Breast epithelium (tissue), 4 donors: ENCODE data around the gene LYAR. TPM values are rescaled to one million over a fixed set of nuclear protein-coding genes. Genes with fewer than 3 reads are reported as not detected.
A peak's percentile ranks its signal among the peaks of the same experiment; 100 is the strongest.

Experiments
- DNase-seq, 2 donors: peaks; one replicate each; pipeline ENCODE4 v3.0.0-alpha.2; 2019; ENCODE audit warnings: low spot score in 2 of 2
- H3K27ac ChIP-seq, 2 donors: fragments of 200-600 bp; sonication (generic) in 1 of 2; one replicate each; pipeline ENCODE4 v1.5.1; 2016 to 2019; ENCODE audit warnings: mild to moderate bottlenecking in 1 of 2
- H3K27me3 ChIP-seq, 2 donors: fragments of 200-600 bp; sonication (generic) in 1 of 2; one replicate each; pipeline versions ENCODE4 v1.5.1 to v1.6.0; 2017 to 2019; ENCODE audit warnings: control low read depth in 1 of 2, mild to moderate bottlenecking in 1 of 2
- H3K36me3 ChIP-seq: fragments of 200-600 bp; one replicate; pipeline ENCODE4 v1.5.1; 2019
- H3K4me1 ChIP-seq, 2 donors: fragments of 200-600 bp; sonication (generic); one replicate each; pipeline ENCODE4 v1.5.1; 2016 to 2019; ENCODE audit warnings: control low read depth in 1 of 2
- H3K4me3 ChIP-seq, 3 donors: fragments of 200-600 bp; sonication (generic); 1 replicate in 2 of 3; 2 replicates in 1 of 3; pipeline ENCODE4 v1.5.1; 2016 to 2019; ENCODE audit warnings: mild to moderate bottlenecking in 3 of 3, moderate library complexity in 2 of 3
- H3K9me3 ChIP-seq, 2 donors: fragments of 200-600 bp; sonication (generic) in 1 of 2; one replicate each; pipeline ENCODE4 v1.5.1; 2016 to 2019; ENCODE audit warnings: control low read depth in 1 of 2
- POLR2A ChIP-seq: fragments of 450-650 bp; IDR thresholded peaks from one replicate; pipeline ENCODE4 v1.6.1; 2016; ENCODE audit warnings: antibody characterized with exemption, mild to moderate bottlenecking, moderate library complexity
- POLR2AphosphoS5 ChIP-seq, 3 donors: sonication (generic); formaldehyde crosslinking; IDR thresholded peaks; one replicate each; pipeline ENCODE4 v1.6.1; 2017; ENCODE audit warnings: antibody characterized with exemption in 3 of 3
- intact Hi-C: fragments of 100-400 bp; cut with DNase I; formaldehyde crosslinking; loops from one replicate; pipeline ENCODE4 v1.15.1; 2023; ENCODE audit warnings: low total_unique reads
- total RNA-seq, 3 donors: library from RNA; depleted of rRNA; stranded (reverse); fragments of >200 nt; gene quantifications; one replicate each; pipeline ENCODE4 v1.1.0, GENCODE V29; 2016
- TF ChIP-seq, protein P1 (sequence below), 3 donors: fragments of 450-650 bp; IDR thresholded peaks; one replicate each; pipeline ENCODE4 v1.5.1; 2016 to 2017; ENCODE audit warnings: antibody characterized with exemption in 3 of 3, mild to moderate bottlenecking in 3 of 3, moderate library complexity in 3 of 3

LYAR gene
- total RNA-seq, 3 donors from 2014 or later, result 11.9 to 17.3 (median 15.1) TPM

DNA sequence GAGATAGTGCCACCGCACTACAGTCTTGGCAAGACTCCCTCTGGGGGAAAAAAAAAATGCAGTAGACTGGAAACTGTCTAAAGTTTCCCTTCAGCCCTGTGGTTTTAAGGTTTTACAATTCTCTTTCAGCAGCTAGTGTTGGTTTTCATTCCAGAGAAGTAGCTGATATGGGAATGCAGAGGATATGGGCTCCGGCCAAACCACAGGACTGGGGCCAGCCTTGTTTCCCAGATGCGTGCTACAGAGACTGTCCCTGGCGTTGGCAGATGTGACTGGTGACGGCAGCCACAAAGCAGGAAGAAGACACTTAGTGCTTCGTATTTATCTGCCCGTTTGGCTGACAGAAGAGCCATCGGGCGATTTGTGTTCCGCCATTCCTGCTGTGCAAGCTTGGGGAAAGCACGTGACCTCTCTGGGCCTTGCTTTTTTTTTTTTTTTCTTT is 43.3 kb upstream of the LYAR start:
- peak; percentile 56 to 78 for DNase-seq
- intact Hi-C loops, result no loop called here
- Histone ChIP-seq H3K4me1 (no peaks in the 10 kb centered on the region), H3K4me3 (no peak overlapping the region), H3K27me3 (no peaks in the 10 kb centered on the region), H3K9me3 (no peaks in the 10 kb centered on the region), H3K36me3 (no peaks in the 10 kb centered on the region), H3K27ac (peak overlapping the region in 1 of 2 donors; percentile 63)
- no peak for TF ChIP-seq POLR2A
- no peak for TF ChIP-seq POLR2AphosphoS5 (IDR thresholded peaks at IDR 0.05)
- TF ChIP-seq, protein P1, sequence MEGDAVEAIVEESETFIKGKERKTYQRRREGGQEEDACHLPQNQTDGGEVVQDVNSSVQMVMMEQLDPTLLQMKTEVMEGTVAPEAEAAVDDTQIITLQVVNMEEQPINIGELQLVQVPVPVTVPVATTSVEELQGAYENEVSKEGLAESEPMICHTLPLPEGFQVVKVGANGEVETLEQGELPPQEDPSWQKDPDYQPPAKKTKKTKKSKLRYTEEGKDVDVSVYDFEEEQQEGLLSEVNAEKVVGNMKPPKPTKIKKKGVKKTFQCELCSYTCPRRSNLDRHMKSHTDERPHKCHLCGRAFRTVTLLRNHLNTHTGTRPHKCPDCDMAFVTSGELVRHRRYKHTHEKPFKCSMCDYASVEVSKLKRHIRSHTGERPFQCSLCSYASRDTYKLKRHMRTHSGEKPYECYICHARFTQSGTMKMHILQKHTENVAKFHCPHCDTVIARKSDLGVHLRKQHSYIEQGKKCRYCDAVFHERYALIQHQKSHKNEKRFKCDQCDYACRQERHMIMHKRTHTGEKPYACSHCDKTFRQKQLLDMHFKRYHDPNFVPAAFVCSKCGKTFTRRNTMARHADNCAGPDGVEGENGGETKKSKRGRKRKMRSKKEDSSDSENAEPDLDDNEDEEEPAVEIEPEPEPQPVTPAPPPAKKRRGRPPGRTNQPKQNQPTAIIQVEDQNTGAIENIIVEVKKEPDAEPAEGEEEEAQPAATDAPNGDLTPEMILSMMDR (IDR thresholded peaks at IDR 0.05), result no peak

DNA sequence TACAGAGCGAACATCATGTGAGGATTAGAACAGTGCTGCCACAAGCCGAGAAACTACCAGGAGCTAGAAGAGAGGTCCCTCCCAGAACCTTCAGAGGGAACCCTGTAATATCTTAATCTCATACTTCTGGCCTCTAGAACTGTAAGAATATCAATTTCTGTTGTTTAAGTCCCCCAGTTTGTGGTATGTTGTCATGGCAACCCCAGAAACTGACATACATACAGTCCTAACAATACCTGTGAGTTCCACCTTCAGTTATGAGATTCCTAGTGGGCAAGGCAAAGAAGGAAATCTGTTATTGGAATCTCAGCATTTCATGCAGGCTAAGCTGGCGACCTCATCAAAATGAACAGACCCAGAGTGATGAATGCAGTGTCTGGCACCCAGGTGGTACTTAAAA is 42.6 kb upstream of the LYAR start:
- H3K27ac ChIP-seq, result no peak overlapping the region
- no peak for TF ChIP-seq POLR2AphosphoS5 (IDR thresholded peaks at IDR 0.05)
- TF ChIP-seq, protein P1 (IDR thresholded peaks at IDR 0.05), result no peak
- no peak for TF ChIP-seq POLR2A
- H3K27me3 ChIP-seq, result no peaks in the 10 kb centered on the region
- DNase-seq, result no peak
- H3K4me1 ChIP-seq, result no peaks in the 10 kb centered on the region
- intact Hi-C loops, result no loop called here
- H3K36me3 ChIP-seq, result no peaks in the 10 kb centered on the region
- no peak overlapping the region for H3K4me3 ChIP-seq
- no peaks in the 10 kb centered on the region for H3K9me3 ChIP-seq

DNA sequence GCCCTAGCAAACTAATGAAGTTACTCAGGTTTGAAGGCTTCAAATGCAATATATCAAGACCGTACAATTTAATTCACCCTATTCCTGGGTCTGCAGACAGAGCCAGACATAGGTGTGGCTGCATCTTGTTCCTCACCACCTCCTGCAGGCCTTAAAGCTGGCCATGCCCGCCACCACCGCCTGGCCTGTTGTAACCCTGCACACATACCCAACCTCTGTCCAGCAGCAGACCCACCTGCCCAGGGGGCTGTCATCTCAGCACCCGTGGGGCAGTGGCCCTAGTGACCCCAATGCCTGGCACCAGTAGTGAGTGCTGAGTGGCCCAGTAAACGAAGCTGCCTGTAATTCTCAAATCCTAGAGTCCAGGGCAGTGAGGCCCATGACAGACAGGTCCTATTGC is 40.8 kb upstream of the LYAR start:
- DNase-seq, result no peak
- H3K36me3 ChIP-seq, result no peaks in the 10 kb centered on the region
- no peak overlapping the region for H3K4me3 ChIP-seq
- H3K27me3 ChIP-seq, result no peaks in the 10 kb centered on the region
- no peaks in the 10 kb centered on the region for H3K9me3 ChIP-seq
- no peak overlapping the region for H3K27ac ChIP-seq
- no peaks in the 10 kb centered on the region for H3K4me1 ChIP-seq
- TF ChIP-seq, protein P1 (IDR thresholded peaks at IDR 0.05), result no peak
- TF ChIP-seq POLR2A (no peak), POLR2AphosphoS5 (IDR thresholded peaks at IDR 0.05) (no peak)
- intact Hi-C loops, result no loop called here

DNA sequence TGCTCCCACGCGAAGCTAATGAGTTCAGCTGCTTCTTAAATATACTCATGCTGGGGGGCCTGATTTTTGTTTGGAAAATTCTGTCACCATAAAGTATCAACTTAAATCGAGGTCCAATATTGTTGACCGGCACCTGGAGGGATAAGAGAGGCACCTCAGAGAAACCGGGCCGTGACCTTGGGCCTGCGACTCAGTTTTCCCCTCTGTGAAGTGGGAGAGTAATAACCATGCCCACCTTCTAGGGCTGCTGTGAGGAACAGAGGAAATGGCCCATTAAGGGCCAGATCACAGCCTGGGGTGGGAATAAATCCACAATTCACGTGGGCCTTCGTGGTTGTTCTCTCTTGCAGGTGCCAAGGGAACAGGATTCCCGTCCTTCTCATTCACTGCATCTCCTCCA is 39.5 kb upstream of the LYAR start:
- DNase-seq, result no peak
- H3K36me3 ChIP-seq, result no peaks in the 10 kb centered on the region
- no peak overlapping the region for H3K4me3 ChIP-seq
- H3K4me1 ChIP-seq, result no peaks in the 10 kb centered on the region
- H3K27ac ChIP-seq, result no peak overlapping the region
- TF ChIP-seq POLR2AphosphoS5 (IDR thresholded peaks at IDR 0.05) (no peak), POLR2A (no peak)
- TF ChIP-seq, protein P1 (IDR thresholded peaks at IDR 0.05), result no peak
- intact Hi-C loops, result loop anchor here (5.0 kb wide), 1 partner anchor 1643 kb away; no protein-coding TSS in a partner anchor
- H3K9me3 ChIP-seq, result no peaks in the 10 kb centered on the region
- no peaks in the 10 kb centered on the region for H3K27me3 ChIP-seq

DNA sequence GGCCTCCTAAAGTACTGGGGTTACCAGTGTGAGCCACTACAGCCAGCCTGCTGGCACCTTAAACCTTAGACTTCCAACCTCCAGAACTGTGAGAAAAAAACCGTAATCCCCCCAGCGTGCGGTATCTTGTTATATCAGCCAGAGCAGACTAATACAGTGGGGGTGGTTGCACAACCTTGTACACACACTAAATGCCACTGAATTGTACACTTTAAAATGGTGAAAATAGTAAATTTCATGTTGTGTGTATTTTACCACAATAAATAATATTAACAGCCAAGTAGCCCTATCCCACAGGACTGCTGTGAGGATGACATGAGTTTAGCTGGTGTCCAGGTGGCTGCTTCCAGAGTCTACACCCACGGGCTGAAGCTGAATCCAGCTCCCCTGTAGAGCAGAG is 38.9 kb upstream of the LYAR start:
- H3K4me1 ChIP-seq, result no peaks in the 10 kb centered on the region
- no peak overlapping the region for H3K27ac ChIP-seq
- H3K4me3 ChIP-seq, result no peak overlapping the region
- no peaks in the 10 kb centered on the region for H3K9me3 ChIP-seq
- TF ChIP-seq POLR2A, result no peak
- no peak for TF ChIP-seq POLR2AphosphoS5 (IDR thresholded peaks at IDR 0.05)
- TF ChIP-seq, protein P1 (IDR thresholded peaks at IDR 0.05), result no peak
- H3K36me3 ChIP-seq, result no peaks in the 10 kb centered on the region
- no peaks in the 10 kb centered on the region for H3K27me3 ChIP-seq
- DNase-seq, result no peak
- intact Hi-C loops, result loop anchor here (5.0 kb wide), 1 partner anchor 1643 kb away; no protein-coding TSS in a partner anchor
